GM12874 (cell line): ENCODE measurements around the gene RIPK1.

Experiments used
- CTCF ChIP-seq: IDR thresholded peaks from 2 replicates; pipeline ENCODE4 v1.5.1; 2011; ENCODE audit warnings: low read depth, mild to moderate bottlenecking, control low read depth, low read length, moderate library complexity; ENCODE audit not compliant: insufficient read depth

RIPK1 gene

GRCh38 chr6:3041147-3041546, 27.1 kb upstream of the RIPK1 start:
- TF ChIP-seq CTCF = no peak

GRCh38 chr6:3041606-3042005, 26.7 kb upstream of the RIPK1 start:
- TF ChIP-seq CTCF = no peak

GRCh38 chr6:3045369-3045768, 22.9 kb upstream of the RIPK1 start:
- no peak for TF ChIP-seq CTCF

- TF ChIP-seq CTCF = no peak
Measured at GRCh38 chr6:3045777-3046176, 22.5 kb upstream of the RIPK1 start.

GRCh38 chr6:3046295-3046694, 22.0 kb upstream of the RIPK1 start:
- no peak for TF ChIP-seq CTCF

- TF ChIP-seq CTCF = no peak
Measured at GRCh38 chr6:3052481-3053230, 15.6 kb upstream of the RIPK1 start.

GRCh38 chr6:3053231-3053508, 15.1 kb upstream of the RIPK1 start:
- no peak for TF ChIP-seq CTCF
